Smooth muscle cell (in vitro differentiated cells): Measurements from ENCODE around the gene MAFG. TPM values are rescaled to one million over a fixed set of nuclear protein-coding genes. Genes with fewer than 3 reads are reported as not detected.

ENCODE experiments used
- DNase-seq: peaks from one replicate; lab custom pipeline; 2025; ENCODE audit not compliant: unreplicated experiment; lab: John Stamatoyannopoulos, UW
- H2AFZ ChIP-seq: fragments of 200-600 bp; sonication (generic); 2 replicates; pipeline ENCODE4 v1.6.0; 2016; ENCODE audit warnings: antibody characterized with exemption, low read depth, mild to moderate bottlenecking
- H3F3A ChIP-seq: fragments of 200-600 bp; sonication (generic); 2 replicates; pipeline ENCODE4 v1.6.0; 2017; ENCODE audit warnings: antibody characterized with exemption, low read depth
- H3K27ac ChIP-seq: fragments of 200-600 bp; sonication (generic); 2 replicates; pipeline ENCODE4 v1.5.1; 2016; ENCODE audit warnings: low read depth, mild to moderate bottlenecking
- H3K27me3 ChIP-seq: fragments of 200-600 bp; sonication (generic); 2 replicates; pipeline ENCODE4 v1.6.1; 2016; ENCODE audit warnings: low read depth, mild to moderate bottlenecking
- H3K36me3 ChIP-seq: fragments of 200-600 bp; sonication (generic); 2 replicates; pipeline ENCODE4 v1.5.1; 2016; ENCODE audit warnings: low read depth
- H3K4me1 ChIP-seq: fragments of 200-600 bp; sonication (generic); 2 replicates; pipeline ENCODE4 v1.5.1; 2016; ENCODE audit warnings: low read depth
- H3K4me2 ChIP-seq: fragments of 200-600 bp; sonication (generic); 2 replicates; pipeline ENCODE4 v1.6.0; 2016; ENCODE audit warnings: mild to moderate bottlenecking
- H3K4me3 ChIP-seq: fragments of 200-600 bp; sonication (generic); 2 replicates; pipeline ENCODE4 v1.5.1; 2016; ENCODE audit warnings: mild to moderate bottlenecking
- H3K79me2 ChIP-seq: fragments of 200-600 bp; sonication (generic); 2 replicates; pipeline ENCODE4 v1.6.0; 2016; ENCODE audit warnings: low read depth, mild to moderate bottlenecking
- H3K9ac ChIP-seq: fragments of 200-600 bp; sonication (generic); 2 replicates; pipeline ENCODE4 v1.6.0; 2016; ENCODE audit warnings: low read depth
- H3K9me3 ChIP-seq: fragments of 200-600 bp; sonication (generic); replicated peaks from 2 replicates; pipeline ENCODE4 v1.5.1; 2016; ENCODE audit warnings: low read depth
- H4K20me1 ChIP-seq: fragments of 200-600 bp; sonication (generic); 2 replicates; pipeline ENCODE4 v1.6.0; 2016; ENCODE audit warnings: low read depth
- CTCF ChIP-seq: fragments of 200-600 bp; sonication (generic); IDR thresholded peaks from 2 replicates; pipeline ENCODE4 v1.5.1; 2017; ENCODE audit warnings: borderline replicate concordance, mild to moderate bottlenecking, antibody characterized with exemption; ENCODE audit not compliant: insufficient read depth, poor library complexity, severe bottlenecking
- WGBS: methylation state at CpG from one replicate; pipeline ENCODE4 v1.1.7; 2016; ENCODE audit warnings: low lambda C conversion rate; 5-methylcytosine and 5-hydroxymethylcytosine counted together
- polyA plus RNA-seq: library from polyadenylated mRNA; unstranded; fragments of >200 nt; fragmentation: Nextera tagmentation; extraction: Ambion mirVana; gene quantifications from 2 replicates; pipeline ENCODE4 v1.2.1, GENCODE V29; 2016
- total RNA-seq: library from RNA; depleted of rRNA; stranded (reverse); fragments of >200 nt; gene quantifications from 2 replicates; pipeline ENCODE4 v1.2.3, GENCODE V29; 2014

The MAFG gene
- total RNA-seq (13.7 and 15.3 TPM in 2 replicates), polyA plus RNA-seq (30.3 and 39.0 TPM in 2 replicates)

- peak; percentile 83 for DNase-seq
- Histone ChIP-seq H3F3A (peaks cover 10% of the 10 kb centered on the region), H3K9ac (peak within 1 kb of the TSS; percentile 100), H3K79me2 (peaks cover 42% of the 10 kb centered on the region), H3K9me3 (no peaks in the 10 kb centered on the region), H3K4me1 (peaks cover 29% of the 10 kb centered on the region), H3K27me3 (no peaks in the 10 kb centered on the region), H3K4me3 (peak within 1 kb of the TSS; percentile 92), H3K4me2 (peak within 1 kb of the TSS; percentile 98), H4K20me1 (peaks cover 45% of the 10 kb centered on the region), H3K36me3 (no peaks in the 10 kb centered on the region), H2AFZ (peak within 1 kb of the TSS; percentile 66), H3K27ac (peak within 1 kb of the TSS; percentile 100)
- peak; percentile 30 for TF ChIP-seq CTCF
- WGBS: under 1% methylated on average over 43 of the region's 98 CpGs
Measured at GRCh38 chr17:81927653-81928543, at the start of gene MAFG. MAFG (minus strand) TSS chr17:81927735; CDS start chr17:81923185, 4,550 bp downstream.

GRCh38 chr17:81976332-81977210, 49.0 kb upstream of the MAFG start:
- peak overlapping the region; percentile 83 for H3K4me3 ChIP-seq
- WGBS: 32% methylated on average over 30 of the region's 30 CpGs
- peaks cover 8% of the 10 kb centered on the region for H3K79me2 ChIP-seq
- no peak for DNase-seq
- H3K36me3 ChIP-seq: no peaks in the 10 kb centered on the region
- H3F3A ChIP-seq: no peaks in the 10 kb centered on the region
- peak overlapping the region; percentile 90 for H2AFZ ChIP-seq
- H3K27ac ChIP-seq: peak overlapping the region; percentile 87
- peak overlapping the region; percentile 95 for H3K9ac ChIP-seq
- no peak for TF ChIP-seq CTCF
- peaks cover 3% of the 10 kb centered on the region for H4K20me1 ChIP-seq
- H3K4me1 ChIP-seq: peaks cover 7% of the 10 kb centered on the region
- no peaks in the 10 kb centered on the region for H3K9me3 ChIP-seq
- H3K27me3 ChIP-seq: no peaks in the 10 kb centered on the region
- peak overlapping the region; percentile 98 for H3K4me2 ChIP-seq

GRCh38 chr17:81973432-81973831, 45.9 kb upstream of the MAFG start:
- no peaks in the 10 kb centered on the region for H3K36me3 ChIP-seq
- H2AFZ ChIP-seq: no peak overlapping the region
- no peaks in the 10 kb centered on the region for H3K9me3 ChIP-seq
- H3K4me2 ChIP-seq: no peak overlapping the region
- no peak overlapping the region for H3K9ac ChIP-seq
- H3K4me3 ChIP-seq: no peak overlapping the region
- H3F3A ChIP-seq: no peaks in the 10 kb centered on the region
- peaks cover 6% of the 10 kb centered on the region for H3K4me1 ChIP-seq
- TF ChIP-seq CTCF: no peak
- no peaks in the 10 kb centered on the region for H3K27me3 ChIP-seq
- H3K79me2 ChIP-seq: peaks cover 6% of the 10 kb centered on the region
- H3K27ac ChIP-seq: no peak overlapping the region
- no peaks in the 10 kb centered on the region for H4K20me1 ChIP-seq
- no peak for DNase-seq
